ENCODE measurements around the gene KNCN. TPM values are rescaled to one million over a fixed set of nuclear protein-coding genes. Genes with fewer than 3 reads are reported as not detected.

Gene KNCN
- total RNA-seq, result not detected in 2 replicates

DNA sequence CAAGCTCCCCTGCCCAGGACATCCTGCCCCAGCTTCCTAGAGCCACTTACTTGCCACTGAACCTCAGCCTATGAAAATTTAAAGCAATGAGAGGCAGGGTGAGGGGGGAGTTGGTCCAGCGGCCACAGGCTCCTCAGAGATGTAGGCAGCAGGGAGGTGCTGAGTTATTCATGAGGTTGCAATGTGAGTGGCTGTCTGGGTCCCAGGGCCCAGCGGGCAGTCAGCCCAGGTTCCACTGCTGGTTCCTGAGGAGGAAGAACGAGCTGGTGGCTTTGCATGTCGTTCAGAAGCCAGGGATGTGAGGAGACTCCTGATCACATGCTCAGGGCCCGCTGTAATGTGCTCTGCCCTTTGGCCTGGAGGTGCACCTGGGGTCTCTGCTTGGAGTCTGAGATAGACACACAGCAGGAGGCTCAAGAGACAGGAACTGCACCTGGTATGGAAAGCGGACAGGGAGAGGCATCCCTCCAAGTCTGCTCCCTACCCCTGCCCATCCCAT, at the start of gene KNCN:
Gene KNCN, minus strand, starts transcription at position 51 of the 499 bp plus-strand sequence. CDS start 432 bp downstream, outside the sequence.
- no peak within 1 kb of the TSS for H3K4me3 ChIP-seq (ENCODE audit: low read depth, low read length)
- no peaks in the 10 kb centered on the region for H3K36me3 ChIP-seq (ENCODE audit: control insufficient read depth, insufficient read depth, low read length)
- TF ChIP-seq, protein P1, sequence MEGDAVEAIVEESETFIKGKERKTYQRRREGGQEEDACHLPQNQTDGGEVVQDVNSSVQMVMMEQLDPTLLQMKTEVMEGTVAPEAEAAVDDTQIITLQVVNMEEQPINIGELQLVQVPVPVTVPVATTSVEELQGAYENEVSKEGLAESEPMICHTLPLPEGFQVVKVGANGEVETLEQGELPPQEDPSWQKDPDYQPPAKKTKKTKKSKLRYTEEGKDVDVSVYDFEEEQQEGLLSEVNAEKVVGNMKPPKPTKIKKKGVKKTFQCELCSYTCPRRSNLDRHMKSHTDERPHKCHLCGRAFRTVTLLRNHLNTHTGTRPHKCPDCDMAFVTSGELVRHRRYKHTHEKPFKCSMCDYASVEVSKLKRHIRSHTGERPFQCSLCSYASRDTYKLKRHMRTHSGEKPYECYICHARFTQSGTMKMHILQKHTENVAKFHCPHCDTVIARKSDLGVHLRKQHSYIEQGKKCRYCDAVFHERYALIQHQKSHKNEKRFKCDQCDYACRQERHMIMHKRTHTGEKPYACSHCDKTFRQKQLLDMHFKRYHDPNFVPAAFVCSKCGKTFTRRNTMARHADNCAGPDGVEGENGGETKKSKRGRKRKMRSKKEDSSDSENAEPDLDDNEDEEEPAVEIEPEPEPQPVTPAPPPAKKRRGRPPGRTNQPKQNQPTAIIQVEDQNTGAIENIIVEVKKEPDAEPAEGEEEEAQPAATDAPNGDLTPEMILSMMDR (IDR thresholded peaks at IDR 0.05; ENCODE audit: insufficient read depth, low read length, severe bottlenecking), result no peak
- no peaks in the 10 kb centered on the region for H3K27me3 ChIP-seq (ENCODE audit: control insufficient read depth, insufficient read depth, low read length)
- DNase-seq (ENCODE audit: low read depth), result no peak
- no peak for FAIRE-seq

DNA sequence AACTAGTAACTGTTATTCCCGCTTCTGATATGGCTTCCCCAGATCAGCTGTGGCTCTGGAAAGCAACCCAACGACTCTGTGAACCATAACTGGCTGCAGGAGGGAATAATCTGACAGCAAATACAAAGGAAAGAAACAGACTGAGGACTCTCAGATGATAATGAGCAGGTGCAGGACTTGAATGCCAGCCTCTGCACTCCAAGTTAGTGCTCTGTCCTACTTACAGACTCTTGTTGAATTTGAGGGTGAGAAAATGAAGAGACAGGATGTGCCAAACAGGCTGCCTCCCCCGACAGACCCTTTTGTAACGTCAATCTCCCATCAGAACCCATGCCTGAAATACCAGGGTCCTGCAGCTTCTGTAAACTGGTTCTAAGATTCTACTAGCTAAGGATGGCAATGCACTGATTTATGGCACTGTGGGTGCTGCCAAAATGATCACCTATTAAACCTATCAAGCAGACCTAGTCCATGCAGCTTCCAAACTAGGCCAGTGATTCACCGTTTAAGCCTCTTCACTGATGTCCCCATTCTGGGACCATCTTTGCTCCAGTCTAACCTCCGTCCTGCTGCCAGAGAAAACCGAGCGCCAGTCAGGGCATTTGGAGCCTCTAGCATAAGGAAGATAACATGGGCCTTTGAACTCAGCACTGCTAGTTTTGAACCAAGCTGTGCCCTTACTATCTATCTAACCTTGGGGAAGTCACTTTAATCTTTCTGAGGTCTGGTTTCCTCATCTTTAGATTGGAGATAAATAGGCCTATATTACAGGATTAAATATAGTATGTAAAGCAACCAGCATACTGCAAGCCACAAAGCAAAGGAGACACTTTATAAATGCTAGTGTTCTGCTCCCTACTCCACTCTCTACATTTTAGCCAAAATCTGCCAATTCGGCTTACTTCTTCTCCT, 47.9 kb upstream of the KNCN start:
- Histone ChIP-seq H3K27me3 (ENCODE audit: control insufficient read depth, insufficient read depth, low read length) (no peaks in the 10 kb centered on the region), H3K4me3 (ENCODE audit: low read depth, low read length) (no peak overlapping the region), H3K36me3 (ENCODE audit: control insufficient read depth, insufficient read depth, low read length) (no peaks in the 10 kb centered on the region)
- no peak for FAIRE-seq
- TF ChIP-seq, protein P1 (IDR thresholded peaks at IDR 0.05; ENCODE audit: insufficient read depth, low read length, severe bottlenecking), result no peak
- no peak for DNase-seq (ENCODE audit: low read depth)

DNA sequence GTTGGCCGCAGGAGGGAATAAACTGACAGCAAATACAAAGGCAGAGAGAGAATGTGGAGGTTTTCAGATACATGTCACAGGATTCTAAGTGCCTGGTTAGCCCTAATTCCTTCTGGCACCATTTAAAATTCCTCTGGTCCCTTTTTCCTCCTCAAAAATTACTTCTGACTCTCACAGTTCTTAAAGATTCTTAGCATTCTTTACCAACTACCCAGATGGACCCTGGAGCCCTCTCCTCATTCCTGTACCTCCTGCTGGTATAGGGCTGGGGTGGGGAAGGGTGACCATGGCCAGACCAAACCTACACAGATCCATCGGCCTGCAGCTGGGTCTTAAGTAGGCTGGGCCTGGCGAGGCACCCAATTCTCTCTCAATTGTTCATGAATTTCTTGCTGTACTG, 45.4 kb upstream of the KNCN start:
- FAIRE-seq, result no peak

DNA sequence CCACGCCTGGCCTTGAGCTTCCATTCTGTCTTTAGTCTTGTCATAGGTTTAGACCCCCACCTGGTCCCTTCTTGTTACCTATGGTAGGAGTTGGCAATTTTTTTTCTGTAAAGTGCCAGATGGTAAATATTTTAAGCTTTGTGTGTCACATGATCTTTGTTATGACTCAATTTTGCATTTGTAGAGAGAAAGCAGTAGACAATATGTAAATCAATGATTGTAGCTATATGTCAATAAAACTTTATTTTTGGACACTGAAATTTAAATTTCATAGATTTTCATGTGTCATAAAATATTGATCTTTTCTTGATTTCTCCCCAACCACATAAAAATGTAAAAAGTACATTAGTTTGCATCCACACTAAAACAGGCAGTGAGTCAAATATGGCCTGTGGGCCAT, 44.6 kb upstream of the KNCN start:
- no peaks in the 10 kb centered on the region for H3K27me3 ChIP-seq (ENCODE audit: control insufficient read depth, insufficient read depth, low read length)
- peaks cover 12% of the 10 kb centered on the region for H3K36me3 ChIP-seq (ENCODE audit: control insufficient read depth, insufficient read depth, low read length)
- H3K4me3 ChIP-seq (ENCODE audit: low read depth, low read length), result no peak overlapping the region
- TF ChIP-seq, protein P1 (IDR thresholded peaks at IDR 0.05; ENCODE audit: insufficient read depth, low read length, severe bottlenecking), result no peak
- DNase-seq (ENCODE audit: low read depth) (no peak), FAIRE-seq (no peak)

More for the DNA sequence above, 45.4 kb upstream of the KNCN start:
- Histone ChIP-seq H3K36me3 (ENCODE audit: control insufficient read depth, insufficient read depth, low read length) (peaks cover 7% of the 10 kb centered on the region), H3K27me3 (ENCODE audit: control insufficient read depth, insufficient read depth, low read length) (no peaks in the 10 kb centered on the region), H3K4me3 (ENCODE audit: low read depth, low read length) (no peak overlapping the region)
- no peak for DNase-seq (ENCODE audit: low read depth)
- TF ChIP-seq, protein P1 (IDR thresholded peaks at IDR 0.05; ENCODE audit: insufficient read depth, low read length, severe bottlenecking), result no peak

DNA sequence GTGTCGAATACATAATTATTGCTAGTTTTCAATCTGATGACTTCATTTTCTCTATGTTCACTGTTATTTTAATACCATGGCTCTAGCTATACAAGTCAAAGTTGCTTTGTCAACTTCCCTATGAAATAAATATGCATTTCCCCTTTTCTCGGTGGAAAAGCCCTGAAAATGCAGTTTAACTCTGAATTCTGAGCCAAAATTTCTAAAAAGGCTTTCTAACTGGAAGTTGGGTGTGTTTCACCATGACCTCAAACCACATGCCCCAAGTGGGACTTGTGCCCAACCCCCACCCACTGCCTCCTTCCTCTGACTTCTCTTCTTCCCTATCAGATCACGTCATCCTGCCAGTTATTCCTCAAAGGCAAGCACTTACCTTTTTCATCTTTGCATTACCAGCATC, 43.7 kb upstream of the KNCN start:
- FAIRE-seq, result no peak
- no peak for DNase-seq (ENCODE audit: low read depth)
- Histone ChIP-seq H3K36me3 (ENCODE audit: control insufficient read depth, insufficient read depth, low read length) (peaks cover 16% of the 10 kb centered on the region), H3K4me3 (ENCODE audit: low read depth, low read length) (no peak overlapping the region), H3K27me3 (ENCODE audit: control insufficient read depth, insufficient read depth, low read length) (no peaks in the 10 kb centered on the region)
- TF ChIP-seq, protein P1 (IDR thresholded peaks at IDR 0.05; ENCODE audit: insufficient read depth, low read length, severe bottlenecking), result no peak
